Brain microvascular endothelial cell (primary cell): ENCODE data around the gene TSKU.

Experiments used
- DNase-seq: peaks from one replicate; pipeline ENCODE4 v3.0.0-alpha.2; 2020
- H3K27ac ChIP-seq: fragments of 250-450 bp; sonication (Bioruptor Pico); 2 replicates; pipeline ENCODE4 v1.5.1; 2020; ENCODE audit warnings: mild to moderate bottlenecking, moderate library complexity
- H3K27me3 ChIP-seq: fragments of 250-450 bp; sonication (Bioruptor Pico); replicated peaks from 2 replicates; pipeline ENCODE4 v1.5.1; 2020; ENCODE audit warnings: mild to moderate bottlenecking
- H3K36me3 ChIP-seq: fragments of 250-450 bp; sonication (Bioruptor Pico); replicated peaks from 2 replicates; pipeline ENCODE4 v1.5.1; 2020; ENCODE audit warnings: mild to moderate bottlenecking
- H3K4me3 ChIP-seq: 2 replicates; pipeline ENCODE4 v1.5.1; 2011; ENCODE audit warnings: low read depth, mild to moderate bottlenecking, control low read depth, low read length, moderate library complexity
- in situ Hi-C: cut with HindIII; loops from 2 replicates; pipeline ENCODE4 v1.10.0; 2017; ENCODE audit warnings: low sequenced_read_pairs, low pct_ligation_motif_present
- TF ChIP-seq, protein P1 (sequence below): IDR thresholded peaks from 2 replicates; pipeline ENCODE4 v1.5.1; 2011; ENCODE audit warnings: low read depth, mild to moderate bottlenecking, moderate library complexity, low read length, control low read depth, inconsistent platforms; ENCODE audit errors: missing control alignments

TSKU gene

DNA sequence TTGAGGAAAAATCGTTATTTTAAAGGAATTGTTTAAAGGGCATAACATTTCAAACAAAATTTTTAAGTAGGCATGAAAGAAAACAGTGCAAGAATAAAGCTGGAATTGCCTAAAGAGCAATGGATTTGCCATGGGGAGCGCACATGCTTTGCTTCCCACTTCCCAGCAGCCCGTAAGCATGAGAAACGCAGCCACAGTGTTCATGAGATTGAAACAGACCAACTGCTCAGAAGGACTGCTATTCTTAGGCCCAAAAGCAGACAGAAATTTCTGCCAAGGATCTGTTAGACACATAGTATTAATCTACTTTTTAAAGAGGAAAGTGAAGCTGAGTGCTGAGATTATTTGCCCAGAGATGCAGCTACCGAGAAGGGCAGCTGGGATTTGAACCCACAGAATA, 34.2 kb upstream of the TSKU start:
- Histone ChIP-seq H3K36me3 (no peaks in the 10 kb centered on the region), H3K27me3 (no peaks in the 10 kb centered on the region), H3K4me3 (no peak overlapping the region), H3K27ac (no peak overlapping the region)
- TF ChIP-seq, protein P1, sequence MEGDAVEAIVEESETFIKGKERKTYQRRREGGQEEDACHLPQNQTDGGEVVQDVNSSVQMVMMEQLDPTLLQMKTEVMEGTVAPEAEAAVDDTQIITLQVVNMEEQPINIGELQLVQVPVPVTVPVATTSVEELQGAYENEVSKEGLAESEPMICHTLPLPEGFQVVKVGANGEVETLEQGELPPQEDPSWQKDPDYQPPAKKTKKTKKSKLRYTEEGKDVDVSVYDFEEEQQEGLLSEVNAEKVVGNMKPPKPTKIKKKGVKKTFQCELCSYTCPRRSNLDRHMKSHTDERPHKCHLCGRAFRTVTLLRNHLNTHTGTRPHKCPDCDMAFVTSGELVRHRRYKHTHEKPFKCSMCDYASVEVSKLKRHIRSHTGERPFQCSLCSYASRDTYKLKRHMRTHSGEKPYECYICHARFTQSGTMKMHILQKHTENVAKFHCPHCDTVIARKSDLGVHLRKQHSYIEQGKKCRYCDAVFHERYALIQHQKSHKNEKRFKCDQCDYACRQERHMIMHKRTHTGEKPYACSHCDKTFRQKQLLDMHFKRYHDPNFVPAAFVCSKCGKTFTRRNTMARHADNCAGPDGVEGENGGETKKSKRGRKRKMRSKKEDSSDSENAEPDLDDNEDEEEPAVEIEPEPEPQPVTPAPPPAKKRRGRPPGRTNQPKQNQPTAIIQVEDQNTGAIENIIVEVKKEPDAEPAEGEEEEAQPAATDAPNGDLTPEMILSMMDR: no peak
- in situ Hi-C loops: no loop called here
- DNase-seq: no peak

DNA sequence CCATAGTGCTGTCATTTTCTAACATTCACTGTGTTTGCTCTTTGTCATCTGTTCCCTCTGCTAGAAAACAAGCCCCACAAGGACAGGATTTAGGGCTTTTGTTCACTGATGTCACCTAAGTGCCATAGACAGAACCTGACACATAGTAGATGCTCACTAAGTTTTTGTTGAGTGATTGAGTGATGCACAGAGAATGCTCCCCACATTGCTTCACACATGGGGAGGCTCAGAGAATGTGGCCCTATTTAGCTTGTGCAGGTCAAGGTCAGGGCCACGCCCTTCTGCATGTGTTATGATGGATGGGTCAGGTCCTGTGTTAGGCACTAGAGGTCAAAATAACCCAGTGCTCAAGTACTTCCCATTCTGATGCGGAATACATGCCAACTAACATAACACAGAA, 33.1 kb upstream of the TSKU start:
- H3K27ac ChIP-seq: no peak overlapping the region
- DNase-seq: no peak
- in situ Hi-C loops: no loop called here
- TF ChIP-seq, protein P1: no peak
- no peaks in the 10 kb centered on the region for H3K27me3 ChIP-seq
- no peak overlapping the region for H3K4me3 ChIP-seq
- H3K36me3 ChIP-seq: no peaks in the 10 kb centered on the region

DNA sequence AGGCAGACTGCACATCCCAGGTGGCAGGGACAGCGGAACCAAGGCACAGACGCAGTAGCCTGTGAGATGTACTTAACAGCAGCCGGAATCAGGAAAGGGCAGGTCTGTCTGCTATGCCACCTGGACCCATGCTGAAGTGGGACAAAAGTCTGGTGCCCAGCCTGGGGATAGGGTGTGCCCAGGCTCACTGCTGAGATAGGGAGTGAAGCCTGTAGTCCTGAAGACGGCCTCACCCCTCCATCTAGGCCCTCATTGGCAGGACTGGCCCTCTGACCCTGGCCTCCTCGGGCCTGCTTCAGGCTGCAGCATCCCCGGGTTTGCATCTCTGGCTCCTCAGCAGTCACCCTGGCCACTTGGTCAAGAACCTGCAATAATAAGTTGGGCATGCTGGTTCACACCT, 32.4 kb upstream of the TSKU start:
- in situ Hi-C loops: no loop called here
- Histone ChIP-seq H3K27me3 (no peaks in the 10 kb centered on the region), H3K27ac (no peak overlapping the region), H3K36me3 (no peaks in the 10 kb centered on the region), H3K4me3 (no peak overlapping the region)
- TF ChIP-seq, protein P1: no peak
- DNase-seq: no peak

DNA sequence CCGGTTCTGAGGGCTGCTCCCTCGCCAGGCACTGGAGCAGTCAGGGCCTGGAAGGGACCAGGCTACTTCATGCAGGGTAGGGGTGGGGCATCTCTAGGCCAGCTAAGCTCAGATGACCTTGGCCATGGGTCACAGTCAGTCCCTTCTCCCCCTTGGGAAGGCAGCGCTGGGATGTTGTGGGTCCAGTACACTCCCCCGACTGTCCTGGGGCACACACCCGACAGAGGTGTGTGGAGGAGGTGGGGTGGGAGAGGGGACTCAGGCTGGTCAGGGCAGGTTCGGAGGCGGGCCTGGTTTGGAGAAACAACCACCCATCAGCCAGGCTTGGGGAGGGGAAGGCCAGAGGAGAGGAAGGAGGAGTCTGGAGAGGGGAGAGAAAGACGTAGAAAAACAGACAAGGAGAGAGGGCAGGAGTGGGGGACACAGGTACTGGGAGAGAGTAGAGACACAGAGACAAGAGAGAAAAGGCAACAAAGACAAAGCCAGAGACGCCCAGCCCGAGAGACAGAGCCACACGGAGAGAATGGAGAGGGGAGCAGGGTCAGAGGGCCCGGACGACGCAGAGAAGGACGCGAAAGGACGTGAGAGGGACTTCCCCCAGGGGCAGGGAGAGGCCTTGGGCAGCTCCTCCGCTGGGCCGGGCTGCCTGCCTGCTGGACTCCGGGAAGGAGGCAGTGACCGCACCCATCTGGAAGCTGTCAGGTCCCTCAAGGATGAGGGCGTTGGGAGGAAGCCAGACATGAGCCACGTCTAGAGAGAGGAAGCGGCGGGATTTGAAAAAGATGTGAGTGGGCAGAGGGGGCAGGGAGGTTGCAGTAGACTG, 30.6 kb upstream of the TSKU start:
- in situ Hi-C loops: no loop called here
- Histone ChIP-seq H3K27me3 (no peaks in the 10 kb centered on the region), H3K4me3 (no peak overlapping the region), H3K27ac (no peak overlapping the region), H3K36me3 (no peaks in the 10 kb centered on the region)
- peak; percentile 12 for DNase-seq
- TF ChIP-seq, protein P1: no peak

DNA sequence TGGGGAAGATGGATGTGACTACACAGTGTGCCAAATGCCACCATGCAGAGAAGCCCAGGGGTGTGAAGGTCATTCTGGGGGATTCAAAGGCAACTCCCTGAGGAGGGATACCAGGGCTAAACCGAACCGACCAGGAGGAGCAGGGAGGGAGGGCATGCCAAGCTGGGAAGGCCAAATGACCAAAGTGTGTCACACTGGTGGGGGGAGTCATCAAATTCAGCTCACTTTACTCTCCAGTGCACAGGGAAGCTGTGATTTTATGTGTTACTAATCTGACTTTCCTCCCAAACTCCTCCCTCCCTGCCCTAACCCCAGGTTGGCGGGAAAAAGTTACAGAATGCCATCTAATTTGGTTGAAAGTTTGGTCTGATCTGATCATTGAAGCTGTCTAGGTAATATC, 29.7 kb upstream of the TSKU start:
- in situ Hi-C loops: no loop called here
- H3K27ac ChIP-seq: no peak overlapping the region
- TF ChIP-seq, protein P1: no peak
- H3K36me3 ChIP-seq: no peaks in the 10 kb centered on the region
- H3K4me3 ChIP-seq: no peak overlapping the region
- no peak for DNase-seq
- H3K27me3 ChIP-seq: no peaks in the 10 kb centered on the region

DNA sequence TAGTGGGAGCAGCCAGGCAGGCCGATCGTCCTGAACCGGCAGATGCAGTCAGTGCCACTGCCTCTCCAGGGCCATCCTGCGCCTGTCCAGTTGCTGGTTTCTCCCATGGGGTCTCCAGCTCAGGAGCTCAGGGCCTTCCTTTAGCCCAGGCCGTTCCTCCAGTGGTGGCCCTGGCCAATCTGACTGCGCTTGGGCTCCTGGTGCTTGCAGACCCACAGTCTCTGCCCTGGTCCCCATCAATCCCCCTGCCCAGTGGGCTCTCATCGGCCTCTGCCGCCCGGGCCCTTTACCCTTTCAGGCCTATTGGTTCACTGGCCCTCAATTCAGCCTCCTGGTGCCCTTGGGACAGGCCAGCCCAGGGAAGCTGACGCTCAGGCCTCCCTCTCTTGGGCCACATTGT, 29.2 kb upstream of the TSKU start:
- H3K36me3 ChIP-seq: no peaks in the 10 kb centered on the region
- no peaks in the 10 kb centered on the region for H3K27me3 ChIP-seq
- TF ChIP-seq, protein P1: no peak
- no peak overlapping the region for H3K27ac ChIP-seq
- no peak overlapping the region for H3K4me3 ChIP-seq
- in situ Hi-C loops: no loop called here
- DNase-seq: no peak
